Astrocyte of the cerebellum (primary cell): ENCODE results near the gene SCCPDH.

Experiments used
- DNase-seq: peaks from one replicate; pipeline ENCODE4 v3.0.0-alpha.2; 2011; ENCODE audit warnings: low read depth
- H3K4me3 ChIP-seq: 2 replicates; pipeline ENCODE4 v1.5.1; 2011; ENCODE audit warnings: mild to moderate bottlenecking, low read depth, low read length, moderate library complexity
- in situ Hi-C: cut with HindIII; loops from 2 replicates; pipeline ENCODE4 v1.10.0; 2017; ENCODE audit warnings: low sequenced_read_pairs
- TF ChIP-seq, protein P1 (sequence below): IDR thresholded peaks from 2 replicates; pipeline ENCODE4 v1.5.1; 2012; ENCODE audit warnings: low read length, low read depth, moderate library complexity, mild to moderate bottlenecking; ENCODE audit errors: missing control alignments

The SCCPDH gene

DNA sequence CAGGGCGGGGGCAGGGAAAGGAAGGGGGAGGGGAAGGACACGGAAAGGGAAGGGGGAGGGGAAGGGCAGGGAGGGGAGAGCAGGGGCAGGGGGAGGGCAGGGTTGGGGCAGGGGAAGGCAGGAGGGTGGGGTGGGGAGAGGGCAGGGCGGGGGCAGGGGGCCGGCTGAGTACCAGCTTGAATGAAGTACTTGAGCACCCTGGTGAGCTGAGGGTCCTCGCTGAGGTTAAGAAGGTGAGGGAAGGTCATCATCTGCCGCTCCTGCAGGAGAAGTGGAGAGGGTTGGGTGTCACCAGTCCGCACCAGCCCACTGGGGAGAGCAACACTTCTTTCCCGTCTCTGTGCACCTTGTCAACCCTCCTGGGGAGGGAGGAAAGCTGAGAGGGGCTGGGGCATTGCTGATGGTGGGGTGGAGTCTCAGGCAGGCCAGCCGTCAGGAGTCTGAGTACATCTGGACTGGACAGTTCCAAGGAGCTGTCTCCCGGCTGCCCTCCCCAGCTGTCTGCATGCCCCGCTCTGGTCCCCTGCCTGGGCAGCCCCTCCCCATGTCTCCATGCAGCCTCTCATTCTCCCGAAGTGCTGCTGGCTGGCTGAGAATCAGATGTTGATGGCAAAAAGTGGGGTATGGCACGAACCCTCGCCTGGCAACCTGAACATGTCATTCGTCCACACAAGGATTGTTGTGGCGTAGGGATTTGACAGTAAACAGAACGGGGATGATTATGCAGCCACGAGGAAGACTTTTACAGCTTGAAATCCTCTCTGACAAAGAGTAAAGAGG, 70.0 kb downstream of the SCCPDH start:
- H3K4me3 ChIP-seq = no peak overlapping the region
- in situ Hi-C loops = no loop called here
- no peak for DNase-seq
- TF ChIP-seq, protein P1, sequence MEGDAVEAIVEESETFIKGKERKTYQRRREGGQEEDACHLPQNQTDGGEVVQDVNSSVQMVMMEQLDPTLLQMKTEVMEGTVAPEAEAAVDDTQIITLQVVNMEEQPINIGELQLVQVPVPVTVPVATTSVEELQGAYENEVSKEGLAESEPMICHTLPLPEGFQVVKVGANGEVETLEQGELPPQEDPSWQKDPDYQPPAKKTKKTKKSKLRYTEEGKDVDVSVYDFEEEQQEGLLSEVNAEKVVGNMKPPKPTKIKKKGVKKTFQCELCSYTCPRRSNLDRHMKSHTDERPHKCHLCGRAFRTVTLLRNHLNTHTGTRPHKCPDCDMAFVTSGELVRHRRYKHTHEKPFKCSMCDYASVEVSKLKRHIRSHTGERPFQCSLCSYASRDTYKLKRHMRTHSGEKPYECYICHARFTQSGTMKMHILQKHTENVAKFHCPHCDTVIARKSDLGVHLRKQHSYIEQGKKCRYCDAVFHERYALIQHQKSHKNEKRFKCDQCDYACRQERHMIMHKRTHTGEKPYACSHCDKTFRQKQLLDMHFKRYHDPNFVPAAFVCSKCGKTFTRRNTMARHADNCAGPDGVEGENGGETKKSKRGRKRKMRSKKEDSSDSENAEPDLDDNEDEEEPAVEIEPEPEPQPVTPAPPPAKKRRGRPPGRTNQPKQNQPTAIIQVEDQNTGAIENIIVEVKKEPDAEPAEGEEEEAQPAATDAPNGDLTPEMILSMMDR = no peak

DNA sequence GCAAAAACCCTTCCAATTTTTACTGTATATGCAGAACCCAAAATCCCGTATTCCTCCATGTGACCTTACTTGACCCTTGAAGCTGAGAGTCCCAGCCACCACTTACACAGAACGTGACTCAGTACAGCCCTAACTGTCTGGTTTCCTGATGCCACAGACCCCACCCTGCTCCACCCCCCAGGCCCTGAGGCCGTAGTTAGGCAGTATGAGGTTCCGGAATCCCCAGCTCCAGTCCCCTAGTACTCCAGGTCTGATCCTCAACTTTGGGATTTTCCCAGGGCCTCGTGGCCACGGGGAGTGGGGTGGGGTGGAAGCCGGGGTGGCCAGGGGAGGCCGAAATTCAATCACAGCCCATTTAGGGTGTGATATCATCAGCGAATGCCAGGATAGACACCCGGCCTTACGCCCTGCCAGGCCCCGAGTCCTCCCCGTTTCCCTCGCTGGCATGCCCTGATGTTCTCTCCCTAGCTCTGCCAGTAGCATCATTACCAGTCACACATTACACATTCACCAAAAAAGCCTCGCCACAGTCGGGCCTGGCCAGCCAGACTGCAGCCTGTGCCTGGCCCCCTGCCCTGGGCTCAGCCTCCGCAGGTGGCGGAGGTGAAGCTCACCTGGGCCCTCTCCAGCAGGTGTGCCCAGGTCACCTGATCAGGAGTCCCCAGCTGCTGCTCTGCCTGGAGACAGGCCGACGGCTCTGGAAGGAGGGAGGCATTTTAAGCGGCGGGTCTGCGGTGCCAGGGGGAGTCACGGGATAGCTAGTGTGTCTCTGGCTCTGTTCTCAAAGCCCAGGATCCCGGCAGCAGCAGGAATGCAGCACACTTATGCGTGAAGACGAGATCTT, 70.8 kb downstream of the SCCPDH start:
- TF ChIP-seq, protein P1 = no peak
- in situ Hi-C loops = no loop called here
- DNase-seq = no peak
- no peak overlapping the region for H3K4me3 ChIP-seq

GRCh38 chr1:246795906-246796694, 71.9 kb downstream of the SCCPDH start:
- H3K4me3 ChIP-seq = no peak overlapping the region
- in situ Hi-C loops = no loop called here
- DNase-seq = no peak
- TF ChIP-seq, protein P1 = no peak

- DNase-seq = no peak
- TF ChIP-seq, protein P1 = no peak
- in situ Hi-C loops = no loop called here
- no peak overlapping the region for H3K4me3 ChIP-seq
Measured at GRCh38 chr1:246797157-246797556, 72.9 kb downstream of the SCCPDH start.

GRCh38 chr1:246797597-246797996, 73.4 kb downstream of the SCCPDH start:
- TF ChIP-seq, protein P1 = no peak
- in situ Hi-C loops = no loop called here
- H3K4me3 ChIP-seq = no peak overlapping the region
- no peak for DNase-seq

- TF ChIP-seq, protein P1 = no peak
Measured at GRCh38 chr1:246798107-246798506, 73.9 kb downstream of the SCCPDH start.

More at GRCh38 chr1:246798107-246798506, 73.9 kb downstream of the SCCPDH start:
- no peak for DNase-seq
- H3K4me3 ChIP-seq = no peak overlapping the region
- in situ Hi-C loops = no loop called here
